Keratinocyte (primary cell): Measurements from ENCODE around the gene ZCCHC3. TPM values are rescaled to one million over a fixed set of nuclear protein-coding genes. Genes with fewer than 3 reads are reported as not detected.

ENCODE experiments used
- DNase-seq: peaks from one replicate; pipeline ENCODE4 v3.0.0-alpha.2; 2011; ENCODE audit warnings: low read depth, missing footprints, low spot score
- FAIRE-seq: peaks from 2 replicates; lab custom pipeline; 2011; peaks lifted over from hg19 to GRCh38; lab: Jason Lieb, UNC
- H2AFZ ChIP-seq: 2 replicates; pipeline ENCODE4 v1.6.0; 2012; ENCODE audit warnings: low read length, control low read depth, inconsistent platforms; ENCODE audit not compliant: control insufficient read depth
- H3K27ac ChIP-seq: 2 replicates; pipeline ENCODE4 v1.5.1; 2011; ENCODE audit warnings: low read length; ENCODE audit not compliant: control insufficient read depth, insufficient read depth
- H3K27me3 ChIP-seq: 3 replicates; pipeline ENCODE4 v1.6.0; 2011; ENCODE audit warnings: low read length; ENCODE audit not compliant: control insufficient read depth, insufficient read depth; ENCODE audit errors: extremely low read depth
- H3K36me3 ChIP-seq, 2 experiments: 2 replicates in 1 of 2; 3 replicates in 1 of 2; pipeline ENCODE4 v1.5.1; 2011; ENCODE audit warnings: low read length in 2 of 2, mild to moderate bottlenecking in 1 of 2; ENCODE audit not compliant: control insufficient read depth in 2 of 2, insufficient read depth in 2 of 2; ENCODE audit errors: extremely low read depth in 1 of 2
- H3K4me1 ChIP-seq: 3 replicates; pipeline ENCODE4 v1.5.1; 2011; ENCODE audit warnings: low read length; ENCODE audit not compliant: control insufficient read depth, insufficient read depth; ENCODE audit errors: extremely low read depth
- H3K4me2 ChIP-seq: 3 replicates; pipeline ENCODE4 v1.6.0; 2011; ENCODE audit warnings: low read depth, low read length; ENCODE audit not compliant: control insufficient read depth, insufficient read depth; ENCODE audit errors: extremely low read depth
- H3K4me3 ChIP-seq, 3 experiments: fragments of 200-600 bp in 1 of 3; sonication (generic) in 1 of 3; 2 replicates in 2 of 3; 3 replicates in 1 of 3; pipeline ENCODE4 v1.5.1; 2011 to 2016; ENCODE audit warnings: low read length in 3 of 3, mild to moderate bottlenecking in 3 of 3, control low read depth in 2 of 3, inconsistent platforms in 1 of 3, low read depth in 1 of 3, mixed read lengths in 1 of 3, mixed run types in 1 of 3, moderate library complexity in 1 of 3; ENCODE audit not compliant: control insufficient read depth in 2 of 3, insufficient read depth in 2 of 3; ENCODE audit errors: extremely low read depth in 1 of 3
- H3K79me2 ChIP-seq: 2 replicates; pipeline ENCODE4 v1.6.0; 2012; ENCODE audit warnings: low read length; ENCODE audit not compliant: control insufficient read depth, insufficient read depth
- H3K9ac ChIP-seq: 3 replicates; pipeline ENCODE4 v1.6.0; 2011; ENCODE audit warnings: low read length; ENCODE audit not compliant: control insufficient read depth, insufficient read depth; ENCODE audit errors: extremely low read depth
- H3K9me1 ChIP-seq: 3 replicates; pipeline ENCODE4 v1.6.0; 2011; ENCODE audit warnings: low read length; ENCODE audit not compliant: control insufficient read depth, insufficient read depth; ENCODE audit errors: extremely low read depth
- H3K9me3 ChIP-seq: 2 replicates; pipeline ENCODE4 v1.5.1; 2012; ENCODE audit warnings: low read depth, low read length; ENCODE audit not compliant: control insufficient read depth
- H4K20me1 ChIP-seq: 3 replicates; pipeline ENCODE4 v1.6.0; 2011; ENCODE audit warnings: low read length; ENCODE audit not compliant: control insufficient read depth, insufficient read depth; ENCODE audit errors: extremely low read depth
- EZH2 ChIP-seq: IDR thresholded peaks from one replicate; pipeline ENCODE4 v1.6.1; 2012; ENCODE audit warnings: inconsistent platforms, mild to moderate bottlenecking, low read length, moderate library complexity
- dilution Hi-C: fragments of 300-500 bp; cut with MboI; formaldehyde crosslinking; loops from one replicate; pipeline ENCODE4 v1.7.0; 2020; ENCODE audit warnings: low sequenced_read_pairs; ENCODE audit not compliant: extremely low pct_ligation_motif_present
- polyA plus RNA-seq, 5 experiments: library from polyadenylated mRNA; depleted of rRNA in 3 of 5; stranded (reverse) in 3 of 5; stranded (forward) in 1 of 5; unstranded in 1 of 5; fragments of >200 nt; gene quantifications; 1 replicate in 1 of 5; 2 replicates in 3 of 5; 3 replicates in 1 of 5; pipeline versions ENCODE4 v1.2.1 to v1.2.3, GENCODE V29; 2011 to 2012; ENCODE audit warnings: missing spikeins in 2 of 5, low read depth in 1 of 5, low replicate concordance in 1 of 5
- TF ChIP-seq, protein P1 (sequence below), 3 experiments: IDR thresholded peaks in 1 of 3; conservative IDR thresholded peaks in 1 of 3; optimal IDR thresholded peaks in 1 of 3; 2 replicates in 2 of 3; 3 replicates in 1 of 3; pipeline versions ENCODE3 to v1.5.1; 2011; ENCODE audit warnings: low read length in 3 of 3, mild to moderate bottlenecking in 3 of 3, moderate library complexity in 2 of 3, control low read depth in 1 of 3, inconsistent platforms in 1 of 3; ENCODE audit not compliant: insufficient read depth in 2 of 3; ENCODE audit errors: extremely low read depth in 1 of 3

The ZCCHC3 gene
- polyA plus RNA-seq, 1 donor (not counting 4 experiments of a cell fraction or from before 2014, with no cell fraction given) = 5.7 TPM

DNA sequence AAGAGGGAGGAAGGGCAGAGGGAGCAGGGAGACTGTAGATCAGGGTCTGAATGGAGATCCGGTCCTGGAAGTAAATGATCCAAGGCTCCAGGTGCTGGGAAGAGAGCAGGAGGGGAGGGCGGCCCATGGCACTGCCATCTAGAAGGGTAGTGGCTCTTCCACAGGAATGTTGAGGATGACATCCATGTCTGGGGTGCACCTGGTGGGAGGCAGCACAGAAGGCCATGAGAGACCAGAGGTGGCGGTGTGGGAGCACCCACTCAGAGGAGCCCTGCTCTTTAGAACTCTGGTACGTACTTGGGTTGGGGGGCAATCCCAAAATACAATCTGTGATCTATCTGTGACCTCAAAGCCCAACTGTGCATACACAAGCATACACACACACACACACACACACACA, 26.3 kb upstream of the ZCCHC3 start:
- Histone ChIP-seq H3K36me3 (no peaks in the 10 kb centered on the region), H3K27me3 (peaks cover 8% of the 10 kb centered on the region), H3K4me2 (no peak overlapping the region), H3K9ac (no peak overlapping the region), H3K27ac (no peak overlapping the region), H3K79me2 (no peaks in the 10 kb centered on the region), H3K9me1 (no peaks in the 10 kb centered on the region), H3K4me3 (no peak overlapping the region), H2AFZ (no peak overlapping the region), H3K9me3 (no peaks in the 10 kb centered on the region), H4K20me1 (no peaks in the 10 kb centered on the region), H3K4me1 (peaks cover 3% of the 10 kb centered on the region)
- TF ChIP-seq, protein P1, sequence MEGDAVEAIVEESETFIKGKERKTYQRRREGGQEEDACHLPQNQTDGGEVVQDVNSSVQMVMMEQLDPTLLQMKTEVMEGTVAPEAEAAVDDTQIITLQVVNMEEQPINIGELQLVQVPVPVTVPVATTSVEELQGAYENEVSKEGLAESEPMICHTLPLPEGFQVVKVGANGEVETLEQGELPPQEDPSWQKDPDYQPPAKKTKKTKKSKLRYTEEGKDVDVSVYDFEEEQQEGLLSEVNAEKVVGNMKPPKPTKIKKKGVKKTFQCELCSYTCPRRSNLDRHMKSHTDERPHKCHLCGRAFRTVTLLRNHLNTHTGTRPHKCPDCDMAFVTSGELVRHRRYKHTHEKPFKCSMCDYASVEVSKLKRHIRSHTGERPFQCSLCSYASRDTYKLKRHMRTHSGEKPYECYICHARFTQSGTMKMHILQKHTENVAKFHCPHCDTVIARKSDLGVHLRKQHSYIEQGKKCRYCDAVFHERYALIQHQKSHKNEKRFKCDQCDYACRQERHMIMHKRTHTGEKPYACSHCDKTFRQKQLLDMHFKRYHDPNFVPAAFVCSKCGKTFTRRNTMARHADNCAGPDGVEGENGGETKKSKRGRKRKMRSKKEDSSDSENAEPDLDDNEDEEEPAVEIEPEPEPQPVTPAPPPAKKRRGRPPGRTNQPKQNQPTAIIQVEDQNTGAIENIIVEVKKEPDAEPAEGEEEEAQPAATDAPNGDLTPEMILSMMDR (optimal IDR thresholded peaks at IDR 0.05 in 1 of 3, IDR thresholded peaks at IDR 0.05 in 1 of 3, conservative IDR thresholded peaks at IDR 0.05 in 1 of 3; ENCODE audit: extremely low read depth in 1 of 3, insufficient read depth in 2 of 3, low read length in 3 of 3) = no peak
- no peak for TF ChIP-seq EZH2
- FAIRE-seq (no peak), DNase-seq (no peak)
- dilution Hi-C loops = no loop called here

DNA sequence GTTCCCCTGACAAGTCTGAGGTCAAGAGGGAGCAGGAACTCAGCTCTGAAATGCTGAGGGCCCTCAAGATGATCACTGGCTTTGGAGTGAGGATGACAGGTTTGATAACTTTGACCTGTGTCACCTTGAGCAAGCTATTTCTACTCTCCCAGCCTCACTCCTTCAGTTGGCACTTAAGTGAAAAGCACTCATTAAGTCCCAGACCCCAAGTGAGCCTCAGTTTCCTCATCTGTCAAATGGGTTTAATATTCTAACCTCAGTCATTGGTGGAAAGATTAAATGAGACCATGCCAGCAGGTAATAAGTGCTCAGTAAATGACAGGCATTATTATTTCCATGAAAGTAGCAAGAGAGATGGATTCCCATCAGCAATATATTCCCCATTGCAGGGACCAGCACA, 25.8 kb upstream of the ZCCHC3 start:
- no peaks in the 10 kb centered on the region for H3K79me2 ChIP-seq
- no peak overlapping the region for H3K9ac ChIP-seq
- dilution Hi-C loops = no loop called here
- FAIRE-seq = no peak
- no peaks in the 10 kb centered on the region for H3K9me1 ChIP-seq
- no peak overlapping the region for H3K4me2 ChIP-seq
- H3K27ac ChIP-seq = no peak overlapping the region
- H2AFZ ChIP-seq = no peak overlapping the region
- H4K20me1 ChIP-seq = no peaks in the 10 kb centered on the region
- H3K36me3 ChIP-seq = no peaks in the 10 kb centered on the region
- DNase-seq = no peak
- peaks cover 3% of the 10 kb centered on the region for H3K4me1 ChIP-seq
- H3K9me3 ChIP-seq = no peaks in the 10 kb centered on the region
- TF ChIP-seq, protein P1 (optimal IDR thresholded peaks at IDR 0.05 in 1 of 3, IDR thresholded peaks at IDR 0.05 in 1 of 3, conservative IDR thresholded peaks at IDR 0.05 in 1 of 3; ENCODE audit: extremely low read depth in 1 of 3, insufficient read depth in 2 of 3, low read length in 3 of 3) = no peak
- TF ChIP-seq EZH2 = no peak
- H3K4me3 ChIP-seq = no peak overlapping the region
- peaks cover 4% of the 10 kb centered on the region for H3K27me3 ChIP-seq
